Activated T-cell treated with anti-CD3 and anti-CD28 coated beads for 1 hour (primary cell): ENCODE data around the gene TLCD1.
A peak's percentile ranks its signal among the peaks of the same experiment; 100 is the strongest.

Experiments
- DNase-seq: peaks from one replicate; pipeline ENCODE4 v3.0.0-alpha.2; 2020; ENCODE audit warnings: low read depth

Gene TLCD1, protein sequence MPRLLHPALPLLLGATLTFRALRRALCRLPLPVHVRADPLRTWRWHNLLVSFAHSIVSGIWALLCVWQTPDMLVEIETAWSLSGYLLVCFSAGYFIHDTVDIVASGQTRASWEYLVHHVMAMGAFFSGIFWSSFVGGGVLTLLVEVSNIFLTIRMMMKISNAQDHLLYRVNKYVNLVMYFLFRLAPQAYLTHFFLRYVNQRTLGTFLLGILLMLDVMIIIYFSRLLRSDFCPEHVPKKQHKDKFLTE

DNA sequence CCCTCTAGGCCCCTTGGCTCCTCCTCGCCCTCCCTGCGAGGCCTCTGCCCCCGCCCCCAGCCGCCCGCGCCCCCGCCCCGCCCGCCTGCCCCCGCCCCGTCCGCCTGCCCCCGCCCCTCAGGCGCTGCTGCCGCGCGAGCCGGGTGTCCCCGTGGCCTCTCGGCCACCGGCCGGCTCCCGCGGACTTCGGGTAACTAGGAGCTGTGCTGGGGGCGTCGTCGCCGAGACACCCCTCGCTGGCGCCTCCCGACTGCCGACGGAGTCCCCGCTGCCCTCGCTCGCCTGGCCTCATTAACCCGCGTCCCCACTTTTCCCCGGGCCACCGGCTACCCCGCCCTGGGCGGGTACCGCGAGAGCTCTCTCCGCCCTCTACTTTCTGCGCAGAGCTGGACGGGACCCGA, at the start of gene TLCD1:
Gene TLCD1, minus strand, starts transcription at position 8 of the 401 bp plus-strand sequence. CDS start 136 bp downstream, outside the sequence.
- peak; percentile 42 for DNase-seq

DNA sequence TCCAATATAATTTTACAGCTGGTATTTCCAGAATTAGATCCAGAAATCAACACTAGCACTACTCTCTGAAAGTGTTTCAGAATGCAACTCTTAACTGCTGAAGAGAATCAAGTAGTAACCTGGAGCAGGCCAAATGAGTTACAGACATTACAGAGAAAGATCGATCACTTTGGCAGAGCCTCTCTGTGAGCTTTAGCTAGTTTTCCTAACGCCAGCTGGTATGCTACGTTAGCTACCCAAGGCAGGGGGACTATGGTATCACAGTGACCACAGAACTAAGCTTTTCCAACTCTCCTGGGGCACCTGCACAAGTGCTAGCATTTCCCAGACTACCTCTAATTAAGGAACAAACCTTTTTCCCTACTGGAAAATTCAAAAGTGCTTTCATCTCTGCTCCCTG, 48.2 kb upstream of the TLCD1 start:
- no peak for DNase-seq

DNA sequence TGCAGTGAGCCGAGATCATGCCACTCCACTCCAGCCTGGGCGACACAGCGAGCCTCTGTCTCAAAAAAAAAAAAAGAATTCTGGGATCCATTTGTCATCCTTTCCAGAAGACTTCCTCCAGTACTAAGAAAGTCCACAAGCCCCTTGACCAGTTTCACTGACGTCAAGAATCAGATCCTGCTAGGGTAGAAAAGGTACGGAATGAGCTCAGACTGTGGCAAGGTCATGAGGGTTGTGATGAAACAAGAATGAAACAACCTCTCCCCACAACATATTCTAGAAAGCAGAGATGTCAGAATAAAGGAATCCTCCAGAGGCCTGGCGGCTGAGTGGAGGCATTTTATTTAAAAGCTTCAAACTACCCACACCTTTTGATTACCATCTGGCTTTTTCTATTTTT, 47.7 kb upstream of the TLCD1 start:
- DNase-seq, result no peak

- no peak for DNase-seq
Observed at GRCh38 chr17:28765038-28765437, 39.0 kb upstream of the TLCD1 start.

DNA sequence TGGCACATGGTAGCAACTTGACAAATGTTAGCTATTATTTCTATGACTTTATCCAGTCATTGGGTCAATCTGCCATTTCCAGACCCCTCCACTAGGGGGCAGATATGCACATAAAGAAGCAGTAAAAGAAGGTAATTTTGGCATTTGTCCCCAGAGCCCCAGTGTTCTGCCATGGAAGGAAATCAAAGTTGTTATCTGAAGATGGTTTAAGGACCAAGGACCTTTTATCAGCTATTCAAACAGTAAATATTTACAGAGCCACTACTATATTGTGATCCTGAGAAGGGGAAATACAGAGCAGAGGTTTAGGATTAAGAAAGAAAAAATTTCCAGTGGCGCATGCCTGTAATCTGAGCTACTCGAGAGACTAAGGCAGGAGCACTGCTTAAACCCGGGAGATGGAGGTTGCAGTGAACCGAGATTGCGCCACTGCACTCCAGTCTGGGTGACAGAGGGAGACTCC, 37.8 kb upstream of the TLCD1 start:
- peak; percentile 77 for DNase-seq

DNA sequence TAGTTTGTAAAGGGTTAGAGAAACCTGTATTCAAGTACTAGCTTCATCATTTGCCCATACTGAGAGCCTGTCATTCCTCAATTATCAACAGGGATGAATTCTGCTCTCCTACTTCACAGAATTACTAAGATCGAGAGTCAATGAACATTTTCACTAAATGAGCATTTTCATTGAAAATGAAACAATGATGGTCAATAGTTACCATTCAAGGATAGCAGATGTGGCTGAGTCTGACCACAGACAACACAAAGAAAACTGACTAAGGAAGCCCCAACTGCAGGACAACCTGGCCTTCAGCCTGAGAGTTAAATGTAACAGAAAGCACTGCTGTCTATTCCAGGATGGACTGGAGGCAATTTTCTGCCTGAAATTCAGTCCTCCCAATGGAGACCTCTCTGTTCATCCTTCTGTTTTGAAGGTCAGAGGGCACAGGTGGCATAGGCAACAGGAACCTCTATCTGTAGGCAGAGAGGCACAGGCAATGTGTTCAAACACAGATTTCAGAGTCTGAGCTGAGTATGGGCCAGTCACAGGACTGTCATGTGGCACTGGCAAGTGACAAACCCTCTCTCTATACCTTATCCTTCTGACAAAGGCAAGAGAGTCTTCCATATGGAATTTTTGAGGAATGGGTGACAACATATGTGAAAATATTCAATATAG, 37.2 kb upstream of the TLCD1 start:
- DNase-seq, result no peak

DNA sequence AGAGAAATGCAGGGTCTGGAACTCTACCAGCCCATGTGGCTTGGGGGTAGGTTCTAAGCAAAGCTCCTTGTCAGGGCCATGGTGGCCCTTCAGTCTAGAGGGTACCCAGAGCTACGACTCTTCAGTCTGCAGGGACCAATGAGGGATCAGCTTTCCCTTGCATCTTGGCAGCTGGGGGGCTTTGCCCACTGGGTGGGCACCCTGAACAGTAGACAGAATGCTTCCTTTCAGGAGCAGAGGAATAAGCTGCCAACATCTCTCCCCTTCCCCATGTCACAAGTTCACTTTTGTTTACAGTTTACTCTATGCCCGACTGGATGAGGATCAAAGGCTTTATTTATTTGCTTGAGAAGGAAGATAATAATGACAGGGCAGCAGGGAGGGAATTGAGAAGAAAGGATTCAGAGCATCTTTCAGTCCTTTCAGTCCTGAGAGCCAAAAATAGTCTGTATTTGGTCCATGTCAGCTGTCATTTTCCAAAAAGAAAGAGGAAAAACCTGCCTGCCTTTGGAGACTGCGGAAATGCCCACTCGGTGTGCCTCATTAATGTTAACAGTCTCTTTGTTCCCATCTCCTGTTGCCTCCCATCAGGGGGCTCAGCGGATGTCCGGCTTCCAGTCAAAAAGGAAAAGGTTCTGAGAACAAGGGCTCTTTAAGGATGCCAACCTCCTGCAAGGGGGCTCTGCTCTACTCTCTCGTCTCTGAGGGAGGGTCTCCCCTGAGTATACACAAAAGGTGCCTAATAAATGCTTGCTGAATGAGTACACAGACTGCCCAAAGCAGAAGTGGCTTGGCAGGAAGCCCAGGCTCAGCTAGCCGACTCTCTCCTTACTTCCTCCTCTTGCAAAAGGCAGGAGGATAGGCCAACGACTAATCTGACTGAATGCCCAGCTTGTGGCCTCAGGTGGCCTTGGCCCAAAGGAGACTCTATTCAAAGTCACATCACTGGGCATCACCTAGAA, 34.8 kb upstream of the TLCD1 start:
- no peak for DNase-seq

- DNase-seq, result no peak
Observed at GRCh38 chr17:28759256-28759865, 33.3 kb upstream of the TLCD1 start.

DNA sequence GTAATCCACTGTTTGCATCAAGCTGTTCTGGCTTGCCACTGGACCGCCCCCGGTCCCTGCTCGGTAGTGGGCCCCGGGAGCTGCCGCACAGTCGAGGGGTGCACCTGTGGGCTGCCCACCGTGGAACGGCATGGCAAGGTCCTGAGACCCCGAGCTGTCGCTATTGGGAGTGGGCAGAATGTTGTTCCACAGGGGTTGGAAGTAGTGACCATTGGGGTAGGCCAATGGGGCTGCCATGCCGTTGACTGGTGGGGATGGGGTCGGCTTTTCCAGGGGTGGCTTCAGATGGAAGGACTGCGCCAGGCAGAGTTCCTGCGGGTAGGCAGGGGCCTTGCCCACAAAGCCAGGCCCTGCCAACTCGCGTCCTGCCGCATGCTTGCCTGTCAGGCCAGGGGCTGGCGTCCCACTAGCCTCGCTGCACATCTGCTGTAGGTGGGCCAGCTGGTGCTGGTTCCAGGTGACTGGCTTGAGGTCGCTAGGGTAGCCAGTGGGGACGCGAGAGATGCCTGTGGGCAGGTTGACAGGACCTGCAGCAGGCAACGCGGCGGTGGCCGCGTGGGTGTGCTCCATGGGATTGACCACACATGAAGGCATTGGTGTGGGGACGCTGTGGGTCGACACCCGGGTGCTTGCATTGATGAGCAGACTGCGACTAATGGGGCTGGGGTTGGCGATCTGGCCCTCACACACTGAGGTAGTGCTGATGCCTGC, 32.5 kb upstream of the TLCD1 start:
- DNase-seq, result no peak

DNA sequence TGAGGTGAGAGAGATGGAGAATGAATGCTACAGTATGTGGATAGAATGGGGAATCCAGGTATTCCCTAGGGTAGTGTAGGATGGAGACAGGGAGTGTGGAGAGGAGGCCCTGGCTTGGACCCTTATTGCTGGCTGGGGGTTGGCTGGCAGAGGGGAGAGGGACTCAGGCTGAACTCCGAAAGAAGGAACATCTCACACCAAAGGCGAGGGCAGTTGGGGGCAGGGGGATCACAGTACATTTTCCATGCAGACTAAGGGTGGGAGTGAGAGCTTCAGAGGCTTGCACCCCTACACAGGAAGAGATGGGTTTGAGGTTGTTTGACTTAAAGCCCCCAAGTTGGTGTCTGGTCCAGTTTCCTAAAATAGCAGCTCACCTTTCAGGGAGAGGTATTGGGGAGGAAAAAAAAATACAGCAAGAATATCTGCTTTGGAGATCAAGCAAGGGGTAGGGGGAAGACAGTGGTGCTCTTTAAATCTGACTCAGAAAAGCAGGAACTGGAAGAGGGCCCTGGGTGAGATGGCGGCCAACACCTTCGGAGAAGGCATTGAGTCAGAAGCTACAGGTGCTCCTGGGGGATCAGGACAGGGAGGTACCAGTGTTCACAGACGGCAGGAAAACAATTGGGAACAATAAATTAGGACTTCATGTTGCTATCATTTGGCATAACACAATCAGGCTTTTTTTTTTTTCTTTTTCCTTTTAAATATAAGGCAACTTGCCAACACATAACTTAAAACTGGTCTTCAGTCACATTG, 30.2 kb upstream of the TLCD1 start:
- no peak for DNase-seq

DNA sequence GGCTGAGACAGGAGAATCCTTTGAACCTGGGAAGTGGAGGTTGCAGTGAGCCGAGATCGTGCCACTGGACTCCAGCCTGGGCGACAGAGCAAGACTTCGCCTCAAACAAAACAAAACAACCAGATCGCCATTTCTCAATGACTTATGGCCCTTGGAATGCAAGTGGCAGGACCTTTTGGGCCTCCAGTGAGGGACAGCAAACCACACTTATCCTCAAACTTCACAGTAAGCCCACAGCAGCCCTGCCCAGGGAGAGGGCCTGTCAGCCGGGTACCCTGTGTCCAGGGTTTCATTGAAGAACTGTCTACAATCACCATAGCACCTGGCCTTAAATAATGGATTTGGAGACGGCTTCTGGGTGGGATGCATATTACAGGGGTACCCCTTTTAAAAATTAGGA, 29.5 kb upstream of the TLCD1 start:
- DNase-seq, result no peak

DNA sequence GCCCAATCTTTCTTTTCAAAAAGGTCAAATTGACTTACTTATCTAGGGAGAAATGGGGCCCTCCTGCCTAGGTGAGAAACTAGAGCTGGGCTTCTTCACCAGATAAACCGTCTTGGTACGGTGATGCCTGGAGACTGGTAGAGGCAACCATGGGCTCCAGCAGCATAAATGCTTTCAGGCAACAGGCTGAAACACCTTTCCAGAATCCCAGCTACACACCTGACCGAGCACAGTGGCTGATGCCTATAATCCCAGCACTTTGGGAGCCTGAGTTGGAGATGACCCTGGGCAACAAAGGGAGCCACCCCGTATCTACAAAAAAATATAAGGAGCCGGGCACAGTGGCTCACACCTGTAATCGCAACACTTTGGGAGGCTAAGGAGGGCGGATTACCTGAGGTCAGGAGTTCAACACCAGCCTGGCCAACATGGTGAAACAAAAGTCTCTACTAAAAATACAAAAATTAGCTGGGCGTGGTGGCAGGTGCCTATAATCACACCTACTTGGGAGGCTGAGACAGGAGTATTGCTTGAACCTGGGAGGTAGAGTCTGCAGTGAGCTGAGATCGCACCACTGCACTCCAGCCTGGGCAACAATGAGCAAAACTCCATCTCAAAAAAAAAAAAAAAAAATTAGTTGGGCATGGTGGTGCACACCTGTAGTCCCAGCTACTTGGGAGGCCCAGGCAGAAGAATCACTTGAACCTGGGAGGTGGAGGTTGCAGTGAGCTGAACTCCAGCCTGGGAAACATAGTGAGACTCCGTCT, 25.8 kb upstream of the TLCD1 start:
- DNase-seq, result no peak

DNA sequence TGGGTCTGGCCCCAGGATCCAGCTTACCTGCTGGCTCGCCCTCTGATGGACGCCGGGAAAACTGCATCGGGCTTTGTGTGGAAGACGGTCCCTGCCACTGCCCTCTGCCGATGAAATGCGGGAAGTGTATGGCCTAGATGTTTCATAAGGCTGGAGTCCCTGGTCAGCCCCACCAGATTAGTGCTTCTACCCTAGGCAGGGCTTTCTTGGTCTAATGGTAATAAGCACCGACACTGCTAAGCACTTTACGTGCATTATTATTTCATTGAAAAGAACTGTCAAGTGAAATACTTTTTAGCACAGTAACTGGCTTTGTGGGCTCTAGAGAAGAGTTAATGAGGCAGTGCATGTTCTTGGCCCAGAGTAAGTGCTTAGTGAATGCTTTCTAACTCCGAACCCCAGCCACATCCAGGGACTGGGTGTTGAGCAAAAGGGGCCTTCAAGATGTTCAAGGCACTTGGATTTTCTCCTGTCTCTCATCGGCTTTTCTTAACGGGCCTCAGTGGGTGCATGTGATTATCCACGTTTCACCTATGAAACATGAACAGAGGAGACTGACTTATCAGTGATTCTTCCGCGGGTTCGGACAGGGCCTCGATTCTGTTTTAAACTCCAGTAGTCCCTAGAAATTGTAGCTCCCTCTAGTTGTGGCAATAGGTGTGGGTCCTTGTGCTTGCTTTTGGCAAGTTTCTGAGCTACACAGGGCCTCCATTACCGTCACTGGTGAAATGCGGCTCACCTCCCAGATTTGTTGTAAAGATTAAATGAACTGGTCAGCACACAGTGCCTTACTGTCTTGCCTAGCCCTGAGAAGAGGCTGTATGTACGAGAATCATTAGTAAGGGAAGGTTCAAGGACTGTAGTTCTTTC, 24.4 kb upstream of the TLCD1 start:
- peak; percentile 83 for DNase-seq

DNA sequence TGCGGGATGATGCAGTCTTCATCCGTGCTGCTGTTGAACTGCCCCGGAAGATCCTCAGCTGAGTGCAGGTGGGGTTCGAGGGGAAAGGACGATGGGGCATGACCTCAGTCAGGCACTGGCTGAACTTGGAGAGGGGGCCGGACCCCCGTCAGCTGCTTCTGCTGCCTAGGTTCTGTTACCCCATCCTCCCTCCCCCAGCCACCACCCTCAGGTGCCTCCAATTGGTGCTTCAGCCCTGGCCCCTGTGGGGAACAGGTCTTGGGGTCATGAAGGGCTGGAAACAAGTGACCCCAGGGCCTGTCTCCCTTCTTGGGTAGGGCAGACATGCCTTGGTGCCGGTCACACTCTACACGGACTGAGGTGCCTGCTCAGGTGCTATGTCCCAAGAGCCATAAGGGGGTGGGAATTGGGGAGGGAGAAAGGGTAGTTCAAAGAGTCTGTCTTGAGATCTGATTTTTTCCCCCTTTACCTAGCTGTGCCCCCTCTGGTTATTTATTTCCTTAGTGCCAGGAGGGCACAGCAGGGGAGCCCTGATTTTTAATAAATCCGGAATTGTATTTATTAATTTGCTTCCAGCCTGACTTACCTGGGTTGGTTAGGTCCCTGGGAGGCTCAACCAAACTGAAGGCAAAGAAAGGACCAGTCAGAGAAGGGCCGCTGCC, 23.6 kb upstream of the TLCD1 start:
- DNase-seq, result no peak

DNA sequence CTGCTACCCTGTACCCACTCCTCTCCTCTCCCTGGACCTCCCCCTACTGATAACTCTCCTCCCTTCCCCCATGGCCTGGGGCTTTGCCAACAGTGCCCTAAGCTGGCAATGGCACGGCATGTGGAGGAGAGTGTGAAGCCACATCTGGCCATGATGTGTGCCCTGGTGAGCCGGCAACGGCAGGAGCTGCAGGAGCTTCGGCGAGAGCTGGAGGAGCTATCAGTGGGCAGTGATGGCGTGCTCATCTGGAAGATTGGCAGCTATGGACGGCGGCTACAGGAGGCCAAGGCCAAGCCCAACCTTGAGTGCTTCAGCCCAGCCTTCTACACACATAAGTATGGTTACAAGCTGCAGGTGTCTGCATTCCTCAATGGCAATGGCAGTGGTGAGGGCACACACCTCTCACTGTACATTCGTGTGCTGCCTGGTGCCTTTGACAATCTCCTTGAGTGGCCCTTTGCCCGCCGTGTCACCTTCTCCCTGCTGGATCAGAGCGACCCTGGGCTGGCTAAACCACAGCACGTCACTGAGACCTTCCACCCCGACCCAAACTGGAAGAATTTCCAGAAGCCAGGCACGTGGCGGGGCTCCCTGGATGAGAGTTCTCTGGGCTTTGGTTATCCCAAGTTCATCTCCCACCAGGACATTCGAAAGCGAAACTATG, 23.0 kb upstream of the TLCD1 start:
- no peak for DNase-seq

- DNase-seq, result no peak
Observed at GRCh38 chr17:28747801-28748750, 22.0 kb upstream of the TLCD1 start.
